Mesenchymal stem cell (in vitro differentiated cells and primary cell): ENCODE data around the gene CRKL.

Experiments
- DNase-seq: peaks from one replicate; pipeline ENCODE4 v3.0.0-alpha.2; 2013
- H2AFZ ChIP-seq: one replicate; pipeline ENCODE4 v1.6.1; 2013; ENCODE audit warnings: low read depth, mild to moderate bottlenecking, control low read depth, inconsistent platforms, low read length, moderate library complexity
- H2AK5ac ChIP-seq: 2 replicates; pipeline ENCODE4 v1.6.1; 2013; ENCODE audit warnings: low read length, moderate library complexity, mild to moderate bottlenecking, inconsistent platforms; ENCODE audit not compliant: severe bottlenecking
- H2BK120ac ChIP-seq: one replicate; pipeline ENCODE4 v1.6.1; 2013; ENCODE audit warnings: low read depth, mild to moderate bottlenecking, inconsistent platforms, low read length, moderate library complexity
- H2BK12ac ChIP-seq, 2 experiments: one replicate each; pipeline ENCODE4 v1.6.1; 2013; ENCODE audit warnings: inconsistent platforms in 2 of 2, low read length in 2 of 2, mild to moderate bottlenecking in 2 of 2, moderate library complexity in 2 of 2, control low read depth in 1 of 2
- H2BK15ac ChIP-seq: one replicate; pipeline ENCODE4 v1.6.1; 2013; ENCODE audit warnings: mild to moderate bottlenecking, low read depth, inconsistent platforms; ENCODE audit not compliant: poor library complexity, severe bottlenecking
- H2BK5ac ChIP-seq: 2 replicates; pipeline ENCODE4 v1.6.1; 2013; ENCODE audit warnings: low read depth, mild to moderate bottlenecking, low read length, control low read depth, inconsistent platforms; ENCODE audit not compliant: poor library complexity, severe bottlenecking
- H3K14ac ChIP-seq, 2 experiments: one replicate each; pipeline ENCODE4 v1.6.1; 2013; ENCODE audit warnings: inconsistent platforms in 2 of 2, low read length in 2 of 2, control low read depth in 1 of 2, mild to moderate bottlenecking in 1 of 2, moderate library complexity in 1 of 2
- H3K18ac ChIP-seq, 2 experiments: one replicate each; pipeline ENCODE4 v1.6.1; 2013; ENCODE audit warnings: inconsistent platforms in 2 of 2, low read length in 2 of 2, control low read depth in 1 of 2, low read depth in 1 of 2, mild to moderate bottlenecking in 1 of 2
- H3K23ac ChIP-seq, 2 experiments: one replicate each; pipeline ENCODE4 v1.6.1; 2013; ENCODE audit warnings: inconsistent platforms in 2 of 2, low read length in 2 of 2, mild to moderate bottlenecking in 2 of 2, moderate library complexity in 2 of 2, control low read depth in 1 of 2
- H3K27ac ChIP-seq: 2 replicates; pipeline ENCODE4 v1.5.1; 2013; ENCODE audit warnings: mild to moderate bottlenecking, moderate library complexity, low read length, control low read depth, inconsistent platforms; ENCODE audit not compliant: poor library complexity, severe bottlenecking
- H3K27me3 ChIP-seq, 2 experiments: 2 replicates each; pipeline versions ENCODE4 v1.6.1 to v1.7.0; 2013; ENCODE audit warnings: low read length in 2 of 2, mild to moderate bottlenecking in 2 of 2, moderate library complexity in 2 of 2, control low read depth in 1 of 2, inconsistent platforms in 1 of 2; ENCODE audit not compliant: control insufficient read depth in 1 of 2, insufficient read depth in 1 of 2
- H3K36me3 ChIP-seq, 2 experiments: 2 replicates each; pipeline versions ENCODE4 v1.6.1 to v1.7.0; 2013; ENCODE audit warnings: low read length in 2 of 2, control low read depth in 1 of 2, inconsistent platforms in 1 of 2, low read depth in 1 of 2, mild to moderate bottlenecking in 1 of 2; ENCODE audit not compliant: insufficient read depth in 2 of 2, control insufficient read depth in 1 of 2
- H3K4ac ChIP-seq, 2 experiments: one replicate each; pipeline ENCODE4 v1.6.1; 2013; ENCODE audit warnings: inconsistent platforms in 2 of 2, low read length in 2 of 2, mild to moderate bottlenecking in 2 of 2, moderate library complexity in 2 of 2, control low read depth in 1 of 2, low read depth in 1 of 2
- H3K4me1 ChIP-seq: 2 replicates; pipeline ENCODE4 v1.6.1; 2013; ENCODE audit warnings: low read depth, low read length, control low read depth; ENCODE audit not compliant: control insufficient read depth, insufficient read depth
- H3K4me2 ChIP-seq: 2 replicates; pipeline ENCODE4 v1.6.1; 2013; ENCODE audit warnings: low read length, mild to moderate bottlenecking, inconsistent platforms; ENCODE audit not compliant: poor library complexity, severe bottlenecking
- H3K4me3 ChIP-seq, 2 experiments: 2 replicates each; pipeline versions ENCODE4 v1.5.1 to v1.7.0; 2013; ENCODE audit warnings: low read length in 2 of 2, mild to moderate bottlenecking in 2 of 2, control low read depth in 1 of 2, low read depth in 1 of 2; ENCODE audit not compliant: insufficient read depth in 1 of 2
- H3K79me1 ChIP-seq: replicated peaks from 2 replicates; pipeline ENCODE4 v1.6.1; 2013; ENCODE audit warnings: mild to moderate bottlenecking, control low read depth, low read length, inconsistent platforms; ENCODE audit not compliant: poor library complexity, severe bottlenecking
- H3K9ac ChIP-seq: 2 replicates; pipeline ENCODE4 v1.7.0; 2013; ENCODE audit warnings: mild to moderate bottlenecking, low read length, moderate library complexity
- H3K9me3 ChIP-seq: 2 replicates; pipeline ENCODE4 v1.7.0; 2013; ENCODE audit warnings: mild to moderate bottlenecking, low read length; ENCODE audit not compliant: control insufficient read depth
- H4K8ac ChIP-seq: one replicate; pipeline ENCODE4 v1.6.1; 2013; ENCODE audit warnings: inconsistent platforms, mild to moderate bottlenecking, low read length, moderate library complexity
- H4K91ac ChIP-seq: one replicate; pipeline ENCODE4 v1.6.1; 2013; ENCODE audit warnings: mild to moderate bottlenecking, low read length, inconsistent platforms
- WGBS: methylation state at CpG from one replicate; pipeline ENCODE4 v1.1.7; 2013; ENCODE audit warnings: mixed read lengths; 5-methylcytosine and 5-hydroxymethylcytosine counted together

Gene CRKL

DNA sequence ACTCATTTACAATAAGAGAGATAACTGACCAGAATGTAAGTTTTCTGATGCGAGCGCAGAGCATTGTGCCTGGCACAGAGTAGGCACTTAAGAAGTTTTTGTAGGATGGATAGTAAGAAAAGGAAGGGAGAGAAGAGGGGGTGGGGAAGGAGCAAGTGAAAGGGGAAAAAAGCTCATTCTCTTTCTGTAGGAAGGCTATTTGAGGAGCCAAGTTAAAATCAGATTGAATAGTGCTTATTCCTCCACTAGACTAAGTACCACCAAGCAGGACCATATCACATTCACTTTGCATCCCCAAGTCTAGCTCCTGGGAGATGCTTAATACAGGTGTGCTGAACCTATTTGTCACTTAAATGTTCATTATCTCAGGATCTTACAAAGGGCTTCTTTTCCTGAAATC lies 14.1 kb upstream of the CRKL start:
- H3K14ac ChIP-seq: no peak overlapping the region
- no peak overlapping the region for H3K4me2 ChIP-seq
- H3K4me3 ChIP-seq: no peak overlapping the region
- H3K23ac ChIP-seq: no peak overlapping the region
- no peaks in the 10 kb centered on the region for H3K4me1 ChIP-seq
- no peak overlapping the region for H2AFZ ChIP-seq
- 90% methylated on average over 2 of the region's 2 CpGs for WGBS
- peaks cover 0 to 3% of the 10 kb centered on the region in 2 experiments for H3K27me3 ChIP-seq
- H3K4ac ChIP-seq: no peak overlapping the region
- no peak overlapping the region for H3K9ac ChIP-seq
- H2BK5ac ChIP-seq: no peak overlapping the region
- no peak overlapping the region for H3K27ac ChIP-seq
- H3K9me3 ChIP-seq: no peaks in the 10 kb centered on the region
- no peak for DNase-seq
- H2BK12ac ChIP-seq: no peak overlapping the region
- no peak overlapping the region for H2BK120ac ChIP-seq
- no peaks in the 10 kb centered on the region for H3K36me3 ChIP-seq
- no peak overlapping the region for H3K18ac ChIP-seq
- no peak overlapping the region for H2AK5ac ChIP-seq
- H4K8ac ChIP-seq: no peak overlapping the region
- no peaks in the 10 kb centered on the region for H3K79me1 ChIP-seq
- H2BK15ac ChIP-seq: no peak overlapping the region
- no peak overlapping the region for H4K91ac ChIP-seq

DNA sequence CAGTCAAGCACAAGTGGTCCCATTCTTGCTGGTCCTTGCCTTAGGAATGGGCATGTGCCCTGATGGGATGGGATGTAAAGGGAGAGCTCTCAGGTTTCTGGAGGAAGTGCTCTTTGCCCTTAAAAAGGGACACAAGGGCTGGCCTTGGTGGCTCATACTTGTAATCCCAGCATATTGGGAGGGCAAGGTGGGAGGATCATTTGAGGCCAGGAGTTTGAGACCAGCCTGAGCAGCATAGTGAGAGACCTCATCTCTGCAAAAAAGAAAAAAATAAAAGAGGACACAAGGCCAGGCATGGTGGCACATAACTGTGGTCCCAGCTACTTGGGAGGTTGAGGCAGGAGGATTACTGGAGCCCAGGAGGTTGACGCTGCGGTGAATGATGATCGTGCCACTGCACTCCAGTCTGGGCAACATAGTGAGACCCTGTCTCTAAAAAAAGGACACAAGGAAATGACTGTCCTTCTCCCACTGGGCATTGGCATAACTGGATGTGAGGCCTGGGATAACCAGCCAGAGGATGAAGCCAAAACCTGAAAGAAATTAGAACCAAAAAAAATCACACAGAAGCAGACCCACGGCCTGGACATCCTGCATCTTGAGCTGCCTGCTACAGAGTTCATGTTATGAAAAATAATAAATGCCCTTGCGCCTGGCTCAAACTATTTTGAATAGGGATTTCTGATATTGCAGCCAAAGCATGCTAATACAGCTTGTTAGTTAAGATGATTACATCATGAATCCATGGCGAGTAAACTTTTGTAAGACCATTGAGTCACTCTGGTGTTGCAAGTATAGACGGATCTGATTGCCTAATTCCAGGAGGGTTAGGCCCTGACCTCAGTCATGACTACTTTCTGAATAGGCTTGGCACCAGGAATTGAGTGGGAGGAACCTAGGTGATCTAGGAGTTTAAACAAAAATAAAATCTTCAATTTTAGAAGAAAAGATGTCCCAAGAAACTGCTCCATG lies 12.9 kb upstream of the CRKL start:
- H3K4me2 ChIP-seq: no peak overlapping the region
- no peak overlapping the region for H3K14ac ChIP-seq
- H3K18ac ChIP-seq: no peak overlapping the region
- peaks cover 0 to 3% of the 10 kb centered on the region in 2 experiments for H3K27me3 ChIP-seq
- 77% methylated on average over 7 of the region's 7 CpGs for WGBS
- H2BK120ac ChIP-seq: no peak overlapping the region
- H3K9ac ChIP-seq: peak overlapping the region; percentile 51
- DNase-seq: peak; percentile 96
- no peaks in the 10 kb centered on the region for H3K9me3 ChIP-seq
- H3K23ac ChIP-seq: no peak overlapping the region
- no peak overlapping the region for H2AFZ ChIP-seq
- no peaks in the 10 kb centered on the region for H3K36me3 ChIP-seq
- H4K91ac ChIP-seq: no peak overlapping the region
- no peaks in the 10 kb centered on the region for H3K79me1 ChIP-seq
- H3K4me3 ChIP-seq: no peak overlapping the region
- H4K8ac ChIP-seq: no peak overlapping the region
- H3K4me1 ChIP-seq: no peaks in the 10 kb centered on the region
- no peak overlapping the region for H2BK15ac ChIP-seq
- H3K4ac ChIP-seq: no peak overlapping the region
- no peak overlapping the region for H3K27ac ChIP-seq
- H2BK5ac ChIP-seq: no peak overlapping the region
- H2AK5ac ChIP-seq: no peak overlapping the region
- no peak overlapping the region for H2BK12ac ChIP-seq

- Histone ChIP-seq H3K4me3 (no peak overlapping the region), H2BK12ac (no peak overlapping the region), H3K4ac (no peak overlapping the region), H3K27me3 (peaks cover 0 to 3% of the 10 kb centered on the region in 2 experiments), H3K9me3 (no peaks in the 10 kb centered on the region), H3K79me1 (no peaks in the 10 kb centered on the region), H3K9ac (peak overlapping the region; percentile 51), H2BK15ac (no peak overlapping the region), H2BK5ac (no peak overlapping the region), H3K14ac (no peak overlapping the region), H3K4me2 (no peak overlapping the region), H2AK5ac (no peak overlapping the region), H4K8ac (no peak overlapping the region), H2BK120ac (no peak overlapping the region), H3K27ac (no peak overlapping the region), H3K36me3 (no peaks in the 10 kb centered on the region), H4K91ac (no peak overlapping the region), H3K4me1 (no peaks in the 10 kb centered on the region), H3K23ac (no peak overlapping the region), H3K18ac (no peak overlapping the region), H2AFZ (no peak overlapping the region)
- DNase-seq: no peak
- 66% methylated on average over 3 of the region's 3 CpGs for WGBS
Measured at GRCh38 chr22:20904980-20905355, 12.2 kb upstream of the CRKL start.

GRCh38 chr22:20905415-20906386 lies 11.5 kb upstream of the CRKL start:
- Histone ChIP-seq H4K91ac (no peak overlapping the region), H3K36me3 (no peaks in the 10 kb centered on the region), H3K27me3 (peaks cover 0 to 3% of the 10 kb centered on the region in 2 experiments), H3K9me3 (no peaks in the 10 kb centered on the region), H3K4me1 (no peaks in the 10 kb centered on the region), H2BK12ac (peak overlapping the region in 1 of 2 experiments; percentile 31), H3K14ac (no peak overlapping the region), H3K9ac (no peak overlapping the region), H3K79me1 (no peaks in the 10 kb centered on the region), H3K4me2 (no peak overlapping the region), H3K23ac (no peak overlapping the region), H2BK15ac (no peak overlapping the region), H3K4ac (no peak overlapping the region), H2BK120ac (no peak overlapping the region), H3K18ac (no peak overlapping the region), H3K4me3 (no peak overlapping the region), H2AFZ (no peak overlapping the region), H3K27ac (no peak overlapping the region), H2BK5ac (no peak overlapping the region), H2AK5ac (no peak overlapping the region), H4K8ac (no peak overlapping the region)
- 76% methylated on average over 3 of the region's 4 CpGs for WGBS
- DNase-seq: no peak
